Hypothalamus (tissue), 51 donors: ENCODE data around the gene DDX47.

Experiments
- DNase-seq, 51 donors: peaks; one replicate each; lab custom pipeline; 2025; lab: John Stamatoyannopoulos, UW

Gene DDX47

GRCh38 chr12:12813120-12814101 is at the start of gene DDX47:
Gene DDX47 (plus strand): TSS chr12:12813346. CDS start chr12:12813368, 22 bp downstream.
- DNase-seq, result peak; percentile 50 to 96 (median 86)

GRCh38 chr12:12764824-12765223 is 48.3 kb upstream of the DDX47 start:
- no peak for DNase-seq

- DNase-seq, result no peak
These were observed 42.9 kb upstream of the DDX47 start for GRCh38 chr12:12770262-12770661.

GRCh38 chr12:12774791-12775190 is 38.4 kb upstream of the DDX47 start:
- no peak for DNase-seq

GRCh38 chr12:12776261-12776660 is 36.9 kb upstream of the DDX47 start:
- no peak for DNase-seq

GRCh38 chr12:12777092-12777491 is 36.1 kb upstream of the DDX47 start:
- no peak for DNase-seq

- DNase-seq, result no peak
These were observed 34.1 kb upstream of the DDX47 start for GRCh38 chr12:12779007-12779406.

GRCh38 chr12:12779529-12779928 is 33.6 kb upstream of the DDX47 start:
- no peak for DNase-seq

GRCh38 chr12:12784116-12784515 is 29.0 kb upstream of the DDX47 start:
- DNase-seq, result no peak

- DNase-seq, result no peak
These were observed 28.0 kb upstream of the DDX47 start, which contains the start of gene APOLD1 for GRCh38 chr12:12784911-12785814. Gene APOLD1 (plus strand): TSS chr12:12785659. CDS start chr12:12785692, 33 bp downstream.

- DNase-seq, result no peak
These were observed 26.8 kb upstream of the DDX47 start for GRCh38 chr12:12786351-12786705.

GRCh38 chr12:12786706-12787601 is 26.2 kb upstream of the DDX47 start:
- peak in 50 of 51 donors; percentile 31 to 93 (median 70) for DNase-seq

GRCh38 chr12:12788131-12788530 is 25.0 kb upstream of the DDX47 start:
- DNase-seq, result peak in 1 of 51 donors; percentile 6

- DNase-seq, result peak in 32 of 51 donors; percentile 6 to 76 (median 37)
These were observed 24.3 kb upstream of the DDX47 start for GRCh38 chr12:12788675-12789368.

GRCh38 chr12:12790956-12791355 is 22.2 kb upstream of the DDX47 start:
- DNase-seq, result no peak

- DNase-seq, result no peak
These were observed 21.3 kb upstream of the DDX47 start for GRCh38 chr12:12791756-12792369.

- no peak for DNase-seq
These were observed 20.7 kb upstream of the DDX47 start for GRCh38 chr12:12792421-12792820.

- no peak for DNase-seq
These were observed 18.5 kb upstream of the DDX47 start for GRCh38 chr12:12794686-12795085.

GRCh38 chr12:12796171-12796570 is 17.0 kb upstream of the DDX47 start:
- no peak for DNase-seq
